ENCODE measurements around the gene ADSS1.

ADSS1 gene

GRCh38 chr14:104723651-104724406 is at the start of gene ADSS1:
TSS of gene ADSS1 (plus strand) at chr14:104724229. CDS start at chr14:104724271, 42 bp downstream.
- peaks cover 36% of the 10 kb centered on the region for H3K27me3 ChIP-seq
- peak within 1 kb of the TSS; percentile 41 for H3K27ac ChIP-seq
- peaks cover 12 to 21% of the 10 kb centered on the region in 2 experiments for H3K4me1 ChIP-seq (ENCODE audit: control insufficient read depth in 1 of 2, insufficient read depth in 1 of 2, low read depth in 1 of 2, low read length in 1 of 2)

GRCh38 chr14:104675447-104675846 is 48.6 kb upstream of the ADSS1 start:
- Histone ChIP-seq H3K4me3 (ENCODE audit: low read depth in 1 of 2, low read length in 1 of 2) (no peak overlapping the region), H3K27ac (no peak overlapping the region), H3K27me3 (peaks cover 47% of the 10 kb centered on the region), H3K9me3 (no peaks in the 10 kb centered on the region), H3K36me3 (no peaks in the 10 kb centered on the region), H3K4me1 (ENCODE audit: control insufficient read depth in 1 of 2, insufficient read depth in 1 of 2, low read depth in 1 of 2, low read length in 1 of 2) (peaks cover 14 to 16% of the 10 kb centered on the region in 2 experiments)
- no peak for TF ChIP-seq CTCF (IDR thresholded peaks at IDR 0.05)

More at GRCh38 chr14:104723651-104724406, at the start of gene ADSS1:
- Histone ChIP-seq H3K9me3 (no peaks in the 10 kb centered on the region), H3K36me3 (no peaks in the 10 kb centered on the region), H3K4me3 (ENCODE audit: low read depth in 1 of 2, low read length in 1 of 2) (peak within 1 kb of the TSS; percentile 98 to 100)
- TF ChIP-seq CTCF (IDR thresholded peaks at IDR 0.05), result peak; percentile 89

- H3K4me1 ChIP-seq (ENCODE audit: control insufficient read depth in 1 of 2, insufficient read depth in 1 of 2, low read depth in 1 of 2, low read length in 1 of 2), result peaks cover 14 to 16% of the 10 kb centered on the region in 2 experiments
- H3K27me3 ChIP-seq, result peaks cover 54% of the 10 kb centered on the region
- H3K9me3 ChIP-seq, result no peaks in the 10 kb centered on the region
- TF ChIP-seq CTCF (IDR thresholded peaks at IDR 0.05), result no peak
- H3K4me3 ChIP-seq (ENCODE audit: low read depth in 1 of 2, low read length in 1 of 2), result no peak overlapping the region
- H3K27ac ChIP-seq, result no peak overlapping the region
- no peaks in the 10 kb centered on the region for H3K36me3 ChIP-seq
Measured at GRCh38 chr14:104676130-104676693, 47.8 kb upstream of the ADSS1 start.

- no peak for TF ChIP-seq CTCF (IDR thresholded peaks at IDR 0.05)
- Histone ChIP-seq H3K4me3 (ENCODE audit: low read depth in 1 of 2, low read length in 1 of 2) (peak overlapping the region; percentile 62 to 82), H3K9me3 (no peaks in the 10 kb centered on the region), H3K4me1 (ENCODE audit: control insufficient read depth in 1 of 2, insufficient read depth in 1 of 2, low read depth in 1 of 2, low read length in 1 of 2) (peaks cover 14 to 16% of the 10 kb centered on the region in 2 experiments), H3K27me3 (peaks cover 61% of the 10 kb centered on the region), H3K27ac (no peak overlapping the region), H3K36me3 (no peaks in the 10 kb centered on the region)
Measured at GRCh38 chr14:104676694-104677511, 47.1 kb upstream of the ADSS1 start.

- H3K9me3 ChIP-seq, result no peaks in the 10 kb centered on the region
- peak overlapping the region; percentile 39 for H3K27ac ChIP-seq
- peak overlapping the region; percentile 62 to 82 for H3K4me3 ChIP-seq (ENCODE audit: low read depth in 1 of 2, low read length in 1 of 2)
- peaks cover 14 to 16% of the 10 kb centered on the region in 2 experiments for H3K4me1 ChIP-seq (ENCODE audit: control insufficient read depth in 1 of 2, insufficient read depth in 1 of 2, low read depth in 1 of 2, low read length in 1 of 2)
- H3K36me3 ChIP-seq, result no peaks in the 10 kb centered on the region
- no peak for TF ChIP-seq CTCF (IDR thresholded peaks at IDR 0.05)
- peaks cover 64% of the 10 kb centered on the region for H3K27me3 ChIP-seq
Measured at GRCh38 chr14:104677512-104678332, 46.3 kb upstream of the ADSS1 start.
